ENCODE measurements around the gene EHMT2.

Gene EHMT2

GRCh38 chr6:31901415-31901952 is 4.0 kb upstream of the EHMT2 start:
- TF ChIP-seq SP2 (tag by site-specific recombination; IDR thresholded peaks at IDR 0.05) (peak; percentile 26), ZBTB11 (tag by site-specific recombination; conservative IDR thresholded peaks at IDR 0.05; ENCODE audit: low read depth) (no peak), ZBTB21 (tag by site-specific recombination; IDR thresholded peaks at IDR 0.05) (no peak), ZNF341 (tag by site-specific recombination; IDR thresholded peaks at IDR 0.05; ENCODE audit: low read depth) (peak; percentile 84), KLF8 (tag by site-specific recombination; IDR thresholded peaks at IDR 0.05) (peak; percentile 26; the same call in 1 of the 2 replicates), GLIS2 (tag by site-specific recombination; IDR thresholded peaks at IDR 0.05) (peak; percentile 24; the same call in 1 of the 2 replicates), KLF9 (tag by site-specific recombination; IDR thresholded peaks at IDR 0.05; ENCODE audit: low read depth) (peak; percentile 99), KLF1 (tag by site-specific recombination; IDR thresholded peaks at IDR 0.05) (0 out of 2 replicates have a peak, but pooled peaks have one; percentile 24), ZNF777 (tag by site-specific recombination; IDR thresholded peaks at IDR 0.05; ENCODE audit: borderline replicate concordance) (no peak), ZBTB26 (tag by site-specific recombination; optimal IDR thresholded peaks at IDR 0.05) (peak; percentile 3), SP3 (tag by site-specific recombination; IDR thresholded peaks at IDR 0.05) (peak; percentile 47), KLF10 (tag by site-specific recombination; IDR thresholded peaks at IDR 0.05) (peak; percentile 69), ZNF121 (tag by site-specific recombination; IDR thresholded peaks at IDR 0.05) (no peak), ZNF37A (tag by site-specific recombination; IDR thresholded peaks at IDR 0.05) (no peak), IKZF3 (tag by site-specific recombination; IDR thresholded peaks at IDR 0.05) (no peak), KLF16 (tag by site-specific recombination; IDR thresholded peaks at IDR 0.05) (peak; percentile 71)
- TF ChIP-seq, protein P1, sequence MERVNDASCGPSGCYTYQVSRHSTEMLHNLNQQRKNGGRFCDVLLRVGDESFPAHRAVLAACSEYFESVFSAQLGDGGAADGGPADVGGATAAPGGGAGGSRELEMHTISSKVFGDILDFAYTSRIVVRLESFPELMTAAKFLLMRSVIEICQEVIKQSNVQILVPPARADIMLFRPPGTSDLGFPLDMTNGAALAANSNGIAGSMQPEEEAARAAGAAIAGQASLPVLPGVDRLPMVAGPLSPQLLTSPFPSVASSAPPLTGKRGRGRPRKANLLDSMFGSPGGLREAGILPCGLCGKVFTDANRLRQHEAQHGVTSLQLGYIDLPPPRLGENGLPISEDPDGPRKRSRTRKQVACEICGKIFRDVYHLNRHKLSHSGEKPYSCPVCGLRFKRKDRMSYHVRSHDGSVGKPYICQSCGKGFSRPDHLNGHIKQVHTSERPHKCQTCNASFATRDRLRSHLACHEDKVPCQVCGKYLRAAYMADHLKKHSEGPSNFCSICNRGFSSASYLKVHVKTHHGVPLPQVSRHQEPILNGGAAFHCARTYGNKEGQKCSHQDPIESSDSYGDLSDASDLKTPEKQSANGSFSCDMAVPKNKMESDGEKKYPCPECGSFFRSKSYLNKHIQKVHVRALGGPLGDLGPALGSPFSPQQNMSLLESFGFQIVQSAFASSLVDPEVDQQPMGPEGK (tag by site-specific recombination; IDR thresholded peaks at IDR 0.05), result peak; percentile 49; the same call in 1 of the 2 replicates
- Histone ChIP-seq H3K27ac (ENCODE audit: extremely low read depth, low read depth, low read length) (peak overlapping the region; percentile 9; the same call in 1 of the 2 replicates), H3K36me3 (ENCODE audit: control insufficient read depth in 2 of 2, insufficient read depth in 1 of 2, low read length in 2 of 2) (peaks cover 0 to 4% of the 10 kb centered on the region in 2 experiments; a peak in 1 of 3 replicates), H3K4me3 (ENCODE audit: low read depth, low read length) (peak overlapping the region; percentile 62), H3K9me3 (ENCODE audit: control insufficient read depth, insufficient read depth, low read depth, low read length) (no peaks in the 10 kb centered on the region), H3K4me1 (ENCODE audit: control insufficient read depth, insufficient read depth, low read length) (peaks cover 9% of the 10 kb centered on the region)
- CTCF ChIA-PET, result interaction anchor here (1.2 kb wide), 1 partner anchor 14 kb away, joined by 4 read pairs; no protein-coding TSS in a partner anchor
- POLR2A ChIA-PET, result interaction anchor here (0.6 to 2.4 kb wide), 7 partner anchors 11 to 74 kb away, joined by 3 to 12 read pairs (median 6); partner anchors contain the start of genes DXO, HSPA1B and NEU1

DNA sequence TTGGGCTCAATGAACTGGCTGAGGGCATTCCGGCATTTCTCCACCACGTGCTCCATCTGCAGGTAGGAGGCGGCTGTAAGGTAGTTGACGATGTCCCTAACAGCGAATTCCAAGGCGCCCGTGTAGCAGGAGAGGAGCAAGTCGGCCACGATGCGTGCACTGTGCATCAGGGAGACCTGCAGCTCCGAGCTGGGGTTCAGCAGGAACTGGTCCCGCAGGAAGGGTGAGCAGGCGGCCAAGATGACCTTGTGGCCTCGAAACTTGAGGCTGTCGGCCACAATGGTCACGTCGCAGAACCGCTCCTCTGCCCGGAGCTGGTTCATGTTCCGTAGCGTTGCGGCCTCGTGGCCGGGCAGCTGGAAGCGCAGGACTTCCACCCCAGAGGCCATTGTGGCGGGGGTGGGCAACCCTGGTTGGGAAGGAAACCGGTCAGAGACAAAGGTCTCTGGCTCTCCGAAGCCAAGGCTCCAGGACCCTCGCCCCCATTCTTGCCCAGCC is 3.5 kb upstream of the EHMT2 start:
- TF ChIP-seq IKZF3 (tag by site-specific recombination; IDR thresholded peaks at IDR 0.05) (0 out of 2 replicates have a peak, but pooled peaks have one; percentile 24), ZFP41 (tag by site-specific recombination; IDR thresholded peaks at IDR 0.05; ENCODE audit: borderline replicate concordance) (no peak), ZNF600 (tag by site-specific recombination; IDR thresholded peaks at IDR 0.05) (peak; percentile 99)
- Histone ChIP-seq H3K4me1 (ENCODE audit: control insufficient read depth, insufficient read depth, low read length) (peaks cover 7% of the 10 kb centered on the region), H3K4me3 (ENCODE audit: low read depth, low read length) (peak overlapping the region; percentile 62), H3K9me3 (ENCODE audit: control insufficient read depth, insufficient read depth, low read depth, low read length) (no peaks in the 10 kb centered on the region), H3K27ac (ENCODE audit: extremely low read depth, low read depth, low read length) (peak overlapping the region; percentile 9; the same call in 1 of the 2 replicates), H3K36me3 (ENCODE audit: control insufficient read depth in 2 of 2, insufficient read depth in 1 of 2, low read length in 2 of 2) (peaks cover 0 to 8% of the 10 kb centered on the region in 2 experiments; a peak in 1 of 3 replicates)
- CTCF ChIA-PET, result interaction anchor here (1.2 kb wide), 1 partner anchor 13 kb away, joined by 4 read pairs; no protein-coding TSS in a partner anchor
- POLR2A ChIA-PET, result interaction anchor here (0.7 to 2.4 kb wide), 5 partner anchors 17 to 73 kb away, joined by 3 to 12 read pairs (median 5); partner anchors contain the start of genes DXO and HSPA1B
